Thymus (tissue), 11 donors: ENCODE results near the gene TSPAN15. TPM values are rescaled to one million over a fixed set of nuclear protein-coding genes. Genes with fewer than 3 reads are reported as not detected.

Experiments used
- DNase-seq, 9 donors: peaks; one replicate each; pipeline ENCODE4 v3.0.0-alpha.2; 2013; ENCODE audit warnings: low spot score in 9 of 9, low read depth in 6 of 9, missing footprints in 1 of 9
- H3K27ac ChIP-seq, 2 donors: one replicate each; pipeline ENCODE4 v1.5.1; 2013; ENCODE audit warnings: control low read depth in 1 of 2, low read depth in 1 of 2, low read length in 1 of 2, mild to moderate bottlenecking in 1 of 2, moderate library complexity in 1 of 2
- H3K27me3 ChIP-seq, 2 donors: one replicate each; pipeline ENCODE4 v1.5.1; 2013; ENCODE audit warnings: low read length in 1 of 2; ENCODE audit not compliant: control insufficient read depth in 2 of 2, insufficient read depth in 1 of 2
- H3K36me3 ChIP-seq, 2 donors: one replicate each; pipeline ENCODE4 v1.5.1; 2013; ENCODE audit warnings: low read length in 1 of 2, mild to moderate bottlenecking in 1 of 2, moderate library complexity in 1 of 2; ENCODE audit not compliant: control insufficient read depth in 2 of 2, insufficient read depth in 2 of 2
- H3K4me1 ChIP-seq, 2 donors: one replicate each; pipeline ENCODE4 v1.5.1; 2013; ENCODE audit warnings: low read length in 2 of 2; ENCODE audit not compliant: control insufficient read depth in 2 of 2, insufficient read depth in 2 of 2
- H3K4me3 ChIP-seq, 2 donors: one replicate each; pipeline ENCODE4 v1.5.1; 2013; ENCODE audit warnings: low read length in 2 of 2, control low read depth in 1 of 2, mild to moderate bottlenecking in 1 of 2
- H3K9me3 ChIP-seq, 2 donors: one replicate each; pipeline ENCODE4 v1.5.1; 2013; ENCODE audit warnings: low read length in 1 of 2, mild to moderate bottlenecking in 1 of 2; ENCODE audit not compliant: control insufficient read depth in 2 of 2, insufficient read depth in 1 of 2
- WGBS: extraction: QIAGEN DNeasy Blood & Tissue Kit; methylation state at CpG from one replicate; pipeline ENCODE4 v1.1.7; 2013; 5-methylcytosine and 5-hydroxymethylcytosine counted together
- polyA plus RNA-seq: library from polyadenylated mRNA; stranded (reverse); fragments of 200-250 nt; gene quantifications from one replicate; pipeline ENCODE4 v1.2.3, GENCODE V29; 2013
- total RNA-seq: library from RNA; stranded (reverse); fragments of 120-200 nt; gene quantifications from one replicate; pipeline ENCODE4 v1.2.4, GENCODE V29; 2013
- donor health status: healthy.

TSPAN15 gene
- total and polyA plus RNA-seq, 2 donors, result 9.7 to 13.2 TPM

DNA sequence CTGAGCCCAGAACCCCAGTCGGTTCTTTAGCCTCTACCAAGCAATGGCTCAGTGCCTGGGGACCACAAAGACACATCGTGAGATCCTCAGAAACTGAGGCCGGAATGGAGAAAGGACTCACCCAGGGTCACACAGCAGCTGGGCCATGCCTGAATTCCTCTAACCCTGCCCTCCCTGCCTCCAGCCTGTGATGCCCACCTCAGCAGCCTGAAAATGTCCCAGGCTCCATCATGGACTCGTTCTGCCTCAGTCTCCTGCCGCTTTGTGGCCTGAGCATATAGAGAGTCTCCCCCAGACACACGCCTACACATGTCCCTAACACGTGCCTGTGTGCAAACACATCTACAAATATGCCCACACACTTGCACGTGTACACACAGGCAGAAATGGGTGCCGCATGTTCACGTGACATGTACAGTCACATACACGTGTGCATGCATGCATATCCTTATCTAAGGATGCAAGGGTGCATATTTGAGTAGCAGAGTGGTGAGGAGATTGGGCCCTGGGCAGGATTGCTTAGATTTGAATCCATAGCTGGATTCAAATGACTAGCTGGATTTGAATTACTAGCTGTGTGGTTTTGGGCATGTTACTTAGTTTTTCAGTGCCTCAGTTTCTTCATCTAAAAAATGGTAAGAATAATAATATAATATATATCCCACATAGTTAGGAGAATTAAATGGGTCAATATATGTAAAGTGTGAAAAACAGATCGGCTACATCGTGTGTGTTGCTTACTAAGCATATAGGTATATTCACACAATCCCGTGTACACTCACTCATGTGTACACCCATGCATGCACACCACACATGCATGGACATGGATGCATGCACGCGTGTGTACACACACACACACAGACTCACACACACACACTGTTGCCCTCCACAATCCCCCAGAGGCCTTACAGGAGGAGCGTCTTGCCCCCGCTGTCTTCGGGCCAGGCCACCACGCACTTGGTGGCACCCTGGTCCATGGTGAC is 36.9 kb upstream of the TSPAN15 start:
- no peaks in the 10 kb centered on the region for H3K27me3 ChIP-seq
- H3K4me3 ChIP-seq, result no peak overlapping the region
- no peak for DNase-seq
- 97% methylated on average over 20 of the region's 20 CpGs for WGBS
- peaks cover 0 to under 1% of the 10 kb centered on the region in 2 donors for H3K4me1 ChIP-seq
- no peaks in the 10 kb centered on the region for H3K36me3 ChIP-seq
- no peak overlapping the region for H3K27ac ChIP-seq
- no peaks in the 10 kb centered on the region for H3K9me3 ChIP-seq

DNA sequence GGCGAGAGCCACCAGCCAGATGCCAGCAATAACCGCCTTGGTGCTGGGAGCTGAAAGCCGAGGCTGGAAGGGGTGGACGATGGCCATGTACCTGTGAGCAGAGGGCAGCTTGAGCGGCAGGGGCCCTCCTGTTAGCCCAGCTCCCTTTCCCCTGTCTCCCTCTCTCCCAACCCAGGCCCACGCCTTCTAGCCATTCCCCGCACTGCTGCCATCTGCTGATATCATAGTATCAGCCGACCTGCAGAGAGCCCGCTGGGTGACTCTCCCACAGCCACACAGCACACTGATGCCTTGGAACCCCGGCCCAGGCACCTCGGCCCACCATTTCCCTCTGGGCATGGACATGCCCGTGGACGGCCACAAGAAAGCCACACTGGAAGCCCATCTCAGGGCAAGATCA is 36.2 kb upstream of the TSPAN15 start:
- Histone ChIP-seq H3K9me3 (no peaks in the 10 kb centered on the region), H3K36me3 (no peaks in the 10 kb centered on the region), H3K27me3 (no peaks in the 10 kb centered on the region), H3K27ac (no peak overlapping the region), H3K4me3 (no peak overlapping the region), H3K4me1 (no peaks in the 10 kb centered on the region)
- 95% methylated on average over 13 of the region's 13 CpGs for WGBS
- no peak for DNase-seq

DNA sequence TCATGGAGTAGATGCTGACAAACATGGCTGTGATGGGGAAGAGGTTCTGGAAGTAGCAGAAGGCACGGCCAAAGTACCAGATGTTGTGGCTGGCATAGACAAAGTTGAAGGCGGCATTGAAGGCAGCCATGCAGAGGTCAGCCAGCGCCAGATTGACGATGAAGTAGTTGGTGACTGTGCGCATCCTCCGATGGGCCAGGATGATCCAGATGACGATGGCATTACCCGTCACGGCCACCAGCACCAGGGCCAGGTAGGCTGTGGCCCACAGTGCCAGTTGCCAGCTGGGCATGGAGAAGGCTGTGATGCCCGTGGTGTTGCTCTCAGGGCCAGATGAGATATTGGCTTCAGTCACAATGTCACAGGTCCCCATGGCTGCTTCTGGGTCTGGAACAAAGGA is 35.3 kb upstream of the TSPAN15 start:
- H3K36me3 ChIP-seq, result no peaks in the 10 kb centered on the region
- H3K27ac ChIP-seq, result no peak overlapping the region
- 96% methylated on average over 10 of the region's 10 CpGs for WGBS
- no peaks in the 10 kb centered on the region for H3K27me3 ChIP-seq
- H3K4me3 ChIP-seq, result no peak overlapping the region
- H3K4me1 ChIP-seq, result no peaks in the 10 kb centered on the region
- DNase-seq, result no peak
- H3K9me3 ChIP-seq, result no peaks in the 10 kb centered on the region

DNA sequence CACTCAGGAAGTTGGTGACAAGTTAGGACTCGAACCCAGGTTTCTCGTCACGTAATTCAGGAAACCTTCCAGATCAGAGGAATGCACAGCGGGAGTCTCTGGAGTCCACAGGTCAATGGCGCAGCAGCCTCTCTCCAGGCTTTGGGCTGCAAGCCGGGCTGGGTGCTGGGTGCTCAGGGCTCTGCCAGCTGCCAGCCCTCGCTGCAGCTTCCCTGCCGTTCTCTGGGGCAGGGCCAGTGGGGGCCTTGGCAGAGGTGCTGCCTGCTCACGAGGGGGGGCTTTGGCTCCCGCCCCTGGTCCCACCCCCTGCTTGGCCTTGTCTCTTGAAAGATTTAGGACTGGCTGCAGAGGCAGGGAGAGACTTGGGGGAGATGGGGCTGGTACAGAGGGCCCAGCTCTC is 34.6 kb upstream of the TSPAN15 start, which contains the start of gene TACR2:
Gene TACR2 (minus strand): TSS at position 224 of the 400 bp plus-strand sequence. CDS start 595 bp downstream, outside the sequence.
- Histone ChIP-seq H3K27me3 (no peaks in the 10 kb centered on the region), H3K27ac (no peak within 1 kb of the TSS), H3K4me3 (no peak within 1 kb of the TSS)

DNA sequence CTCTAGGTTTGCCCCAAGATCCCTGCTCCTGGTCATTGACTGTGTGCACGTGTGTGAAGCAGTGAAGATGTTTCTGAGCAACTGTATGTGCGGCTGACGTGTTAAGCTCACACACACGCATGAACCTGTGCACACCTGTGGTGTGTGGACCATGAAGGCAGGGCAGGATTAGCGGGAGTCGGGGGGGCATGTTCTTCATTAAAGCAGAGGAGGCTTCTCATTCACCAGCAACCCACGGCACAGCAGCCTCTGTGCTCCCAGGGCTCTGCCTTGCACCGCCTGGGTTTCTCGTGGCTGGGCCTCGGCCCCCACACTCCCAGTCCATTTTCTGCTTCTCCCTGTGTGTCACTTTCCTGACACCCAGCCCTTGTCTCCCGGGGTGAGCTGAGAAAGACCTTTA is 33.7 kb upstream of the TSPAN15 start:
- Histone ChIP-seq H3K4me3 (no peak overlapping the region), H3K27ac (no peak overlapping the region), H3K27me3 (no peaks in the 10 kb centered on the region), H3K4me1 (peaks cover 0 to 10% of the 10 kb centered on the region in 2 donors), H3K9me3 (no peaks in the 10 kb centered on the region), H3K36me3 (no peaks in the 10 kb centered on the region)
- WGBS, result 97% methylated on average over 11 of the region's 11 CpGs
- DNase-seq, result no peak

More for the DNA sequence above, 34.6 kb upstream of the TSPAN15 start, which contains the start of gene TACR2:
- 94% methylated on average over 10 of the region's 10 CpGs for WGBS
- no peaks in the 10 kb centered on the region for H3K36me3 ChIP-seq
- H3K4me1 ChIP-seq, result peaks cover 0 to 2% of the 10 kb centered on the region in 2 donors
- no peaks in the 10 kb centered on the region for H3K9me3 ChIP-seq
- no peak for DNase-seq

DNA sequence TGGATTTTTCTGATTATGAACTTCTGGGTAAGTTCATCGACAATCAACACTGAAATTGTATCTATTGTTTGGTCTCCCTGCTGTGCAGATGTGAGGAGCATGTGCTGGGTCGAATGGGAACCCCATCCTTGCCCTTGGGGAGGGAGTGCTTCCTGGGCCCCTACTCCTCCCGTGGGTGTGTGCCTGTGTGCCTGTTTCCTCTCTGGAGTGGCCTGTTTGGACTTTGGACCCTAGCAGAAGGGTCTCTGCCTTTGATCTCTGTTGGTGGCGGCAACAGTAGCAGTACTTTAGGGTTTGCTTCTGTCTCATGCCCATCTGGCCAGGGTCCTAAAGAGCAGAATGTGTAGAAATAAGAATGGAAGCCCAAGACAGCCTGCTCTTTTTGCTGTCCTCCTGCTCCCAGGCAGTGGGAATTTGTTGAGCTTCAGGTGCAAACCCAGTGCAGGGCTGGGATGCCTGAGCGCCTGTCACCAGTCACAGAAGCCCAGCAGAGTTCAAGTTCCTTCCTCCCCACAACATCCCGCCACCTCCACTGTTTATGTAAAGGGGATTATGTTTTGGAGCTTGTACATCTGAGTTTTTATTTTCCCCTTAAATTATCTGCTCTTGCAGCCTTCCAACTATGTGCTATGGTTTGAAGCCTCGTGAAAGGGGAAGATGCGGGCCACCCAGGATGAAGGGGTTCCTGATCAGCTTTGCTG is 33.1 kb upstream of the TSPAN15 start:
- Histone ChIP-seq H3K4me1 (peaks cover 0 to 10% of the 10 kb centered on the region in 2 donors), H3K27me3 (no peaks in the 10 kb centered on the region), H3K4me3 (no peak overlapping the region), H3K36me3 (no peaks in the 10 kb centered on the region), H3K27ac (no peak overlapping the region), H3K9me3 (no peaks in the 10 kb centered on the region)
- WGBS, result 87% methylated on average over 8 of the region's 8 CpGs
- DNase-seq, result no peak

DNA sequence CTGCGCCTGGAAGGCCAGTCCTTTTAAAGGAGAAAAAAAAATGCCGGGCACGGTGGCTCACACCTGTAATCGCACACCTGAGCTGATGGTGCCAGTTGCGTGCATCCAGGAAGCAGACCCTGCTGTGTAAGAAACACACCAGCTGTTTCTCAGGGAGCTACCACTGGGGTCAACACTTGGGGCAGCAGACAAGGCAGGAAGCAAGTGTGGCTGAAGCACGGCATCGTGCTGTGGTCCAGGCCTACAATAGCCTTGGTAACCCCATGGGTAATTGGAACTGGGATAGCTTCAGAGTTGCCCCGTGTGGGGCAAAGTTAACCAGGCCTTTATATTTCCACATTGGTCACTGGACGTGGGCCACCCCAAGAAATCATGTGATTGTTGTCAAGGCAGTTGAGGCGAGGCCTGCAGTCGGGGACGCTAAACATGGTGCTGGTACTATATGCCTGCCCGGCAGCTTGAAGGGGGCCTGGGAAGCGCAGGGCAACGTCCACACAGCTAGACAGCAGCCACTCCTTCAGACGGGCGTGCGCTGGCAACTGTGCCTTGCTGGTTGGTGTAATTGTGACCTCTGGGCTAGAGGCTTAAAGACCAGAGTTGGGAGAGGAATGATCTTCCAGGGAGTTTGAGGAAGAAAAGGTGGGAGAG is 32.0 kb upstream of the TSPAN15 start:
- no peak for DNase-seq
- WGBS, result 93% methylated on average over 18 of the region's 18 CpGs

DNA sequence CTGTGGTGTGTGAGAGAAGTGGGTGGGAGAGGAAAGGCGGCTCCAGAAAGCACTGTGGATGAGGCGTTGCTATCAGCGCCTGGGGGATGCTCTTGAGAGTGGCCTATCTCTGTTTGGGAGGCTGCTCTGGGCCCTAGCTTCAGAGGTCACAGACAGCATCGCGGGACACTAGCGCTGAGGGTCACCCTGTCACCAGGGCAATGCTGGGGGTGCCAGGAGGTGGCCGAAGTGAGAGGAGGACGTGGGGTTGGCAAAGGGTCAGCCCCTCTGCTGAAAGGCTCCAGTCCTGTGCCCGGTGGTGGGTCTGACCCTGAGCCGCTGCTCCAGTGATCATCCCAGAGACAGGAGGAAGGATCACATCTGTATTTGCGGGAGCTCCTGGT is 31.5 kb upstream of the TSPAN15 start:
- Histone ChIP-seq H3K4me1 (peaks cover 5 to 21% of the 10 kb centered on the region in 2 donors), H3K36me3 (no peaks in the 10 kb centered on the region), H3K9me3 (no peaks in the 10 kb centered on the region), H3K27me3 (no peaks in the 10 kb centered on the region), H3K27ac (no peak overlapping the region), H3K4me3 (no peak overlapping the region)
- DNase-seq, result no peak
- 86% methylated on average over 11 of the region's 11 CpGs for WGBS

More for the DNA sequence above, 32.0 kb upstream of the TSPAN15 start:
- Histone ChIP-seq H3K4me1 (peaks cover 5 to 18% of the 10 kb centered on the region in 2 donors), H3K36me3 (no peaks in the 10 kb centered on the region), H3K9me3 (no peaks in the 10 kb centered on the region), H3K27me3 (no peaks in the 10 kb centered on the region), H3K4me3 (no peak overlapping the region), H3K27ac (no peak overlapping the region)
